Kidney tubule cell (primary cell): ENCODE results near the gene RALGPS1.

Experiments
- DNase-seq: peaks from one replicate; pipeline ENCODE4 v3.0.0-alpha.2; 2018; ENCODE audit warnings: low spot score

Gene RALGPS1

DNA sequence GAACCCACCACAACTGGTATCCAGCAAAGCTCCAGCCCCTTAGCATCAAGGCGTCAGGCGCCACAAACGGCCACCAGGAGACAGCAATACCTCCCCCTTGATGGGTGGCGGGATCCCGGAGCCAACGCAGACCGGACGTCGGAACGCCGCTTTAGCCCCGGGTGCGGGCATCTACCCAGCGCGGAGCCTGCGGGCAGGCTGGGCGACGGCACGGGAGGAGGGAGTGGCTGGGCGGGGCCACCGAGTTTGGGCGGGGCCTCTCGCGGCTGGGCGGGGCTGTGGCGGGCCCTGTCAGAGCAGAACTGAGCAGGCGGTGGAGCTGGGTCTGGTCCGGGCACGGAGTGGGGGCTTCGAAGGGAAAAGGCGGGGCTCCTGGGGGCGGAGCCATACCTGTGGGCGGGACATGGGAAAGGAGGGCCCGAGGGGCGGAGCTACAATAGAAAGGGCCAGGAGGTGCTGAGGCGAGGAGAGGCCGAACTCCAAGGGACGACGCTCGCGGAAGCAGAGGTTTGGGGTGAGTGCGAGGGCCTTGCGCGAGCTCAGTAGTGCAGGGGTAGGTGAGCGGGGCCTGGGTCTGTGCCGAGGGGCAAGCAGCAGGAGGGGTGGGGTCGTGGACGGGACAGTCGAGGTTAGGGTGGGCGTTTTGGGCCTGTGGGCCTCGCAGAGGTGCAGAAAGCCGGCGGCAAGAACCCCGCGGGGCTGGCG is 309.7 kb downstream of the RALGPS1 start:
- DNase-seq: peak; percentile 87

DNA sequence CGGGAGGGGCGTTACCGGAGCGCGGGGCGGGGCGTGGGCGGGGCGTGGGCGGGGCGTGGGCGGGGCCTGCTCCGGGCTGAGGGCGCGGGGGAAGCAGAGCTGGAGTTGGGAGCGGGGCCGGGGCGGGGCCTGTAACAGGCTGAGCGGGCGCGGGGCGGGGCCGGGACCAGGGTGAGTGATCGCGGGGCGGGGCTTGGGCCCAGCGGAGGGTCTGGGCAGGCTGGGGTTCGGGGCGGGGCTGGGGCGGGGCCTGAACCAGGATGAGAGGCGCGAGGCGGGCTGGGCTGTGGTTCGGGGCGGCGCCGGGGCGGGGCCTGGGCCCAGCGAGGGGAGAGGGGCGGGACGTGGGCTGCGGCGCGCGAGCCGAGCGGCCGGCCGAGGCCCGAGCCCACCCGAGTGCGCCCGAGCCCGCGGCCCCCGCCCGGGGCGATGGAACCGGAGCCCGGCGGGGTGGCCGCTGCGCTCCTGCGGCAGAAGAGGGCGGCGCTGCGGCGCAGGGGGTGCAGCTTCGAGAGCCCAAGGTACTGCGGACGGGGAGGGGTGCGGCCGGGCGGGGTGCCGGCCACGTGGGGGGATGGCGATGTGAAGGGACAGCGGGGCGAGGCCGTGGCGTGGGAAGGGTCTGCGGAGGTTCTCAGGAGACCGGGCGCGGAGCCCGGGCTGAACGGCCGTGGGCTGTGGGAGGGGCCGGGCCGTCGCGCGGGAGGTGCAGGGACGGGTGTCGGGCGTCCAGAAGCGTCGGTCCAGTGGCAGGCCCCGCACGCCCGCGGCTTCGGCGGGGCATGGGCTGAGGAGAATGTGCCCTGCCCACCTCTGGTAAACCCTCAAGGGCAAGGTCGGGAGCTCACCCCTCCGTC is 310.5 kb downstream of the RALGPS1 start:
- DNase-seq: peak; percentile 88

DNA sequence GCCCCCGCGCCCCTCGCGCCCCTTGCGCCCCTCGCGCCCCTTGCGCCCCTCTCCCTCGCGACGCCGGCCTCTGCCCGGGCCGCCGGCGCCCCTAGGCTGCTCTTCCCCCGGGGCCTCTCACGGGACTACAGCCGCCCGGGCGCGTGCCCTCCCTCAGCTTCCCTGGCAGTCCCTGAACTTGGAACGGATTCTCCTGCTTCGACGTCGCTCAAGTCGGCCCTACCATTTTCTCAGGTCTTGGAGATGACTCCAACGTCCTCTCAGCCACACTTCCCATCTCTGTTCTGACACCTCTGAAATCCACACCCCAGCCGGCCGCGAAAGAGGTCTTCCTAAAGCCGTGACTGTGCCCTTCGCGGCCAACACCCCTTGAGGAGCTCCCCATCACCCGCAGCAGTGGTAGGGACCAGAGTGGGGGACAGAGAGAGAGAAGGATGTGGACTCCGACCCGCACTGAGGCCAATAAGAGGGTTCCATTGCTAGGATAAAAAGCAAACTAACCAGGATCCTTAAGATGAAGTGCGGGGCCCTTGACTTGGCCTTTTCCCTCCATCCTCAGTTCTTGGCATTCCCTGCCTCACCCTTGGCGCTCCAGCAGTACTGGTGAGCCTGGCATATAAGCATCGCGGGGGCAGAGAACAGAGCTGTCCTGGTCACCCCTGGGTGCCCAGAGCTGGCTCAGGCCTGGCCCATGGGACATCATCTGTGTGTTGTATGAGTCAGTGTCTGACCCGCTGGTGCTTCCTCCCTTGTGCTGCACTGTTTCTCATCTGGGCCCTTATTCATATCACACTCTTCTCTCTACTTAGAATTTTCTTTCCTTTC is 311.4 kb downstream of the RALGPS1 start:
- DNase-seq: peak; percentile 73

DNA sequence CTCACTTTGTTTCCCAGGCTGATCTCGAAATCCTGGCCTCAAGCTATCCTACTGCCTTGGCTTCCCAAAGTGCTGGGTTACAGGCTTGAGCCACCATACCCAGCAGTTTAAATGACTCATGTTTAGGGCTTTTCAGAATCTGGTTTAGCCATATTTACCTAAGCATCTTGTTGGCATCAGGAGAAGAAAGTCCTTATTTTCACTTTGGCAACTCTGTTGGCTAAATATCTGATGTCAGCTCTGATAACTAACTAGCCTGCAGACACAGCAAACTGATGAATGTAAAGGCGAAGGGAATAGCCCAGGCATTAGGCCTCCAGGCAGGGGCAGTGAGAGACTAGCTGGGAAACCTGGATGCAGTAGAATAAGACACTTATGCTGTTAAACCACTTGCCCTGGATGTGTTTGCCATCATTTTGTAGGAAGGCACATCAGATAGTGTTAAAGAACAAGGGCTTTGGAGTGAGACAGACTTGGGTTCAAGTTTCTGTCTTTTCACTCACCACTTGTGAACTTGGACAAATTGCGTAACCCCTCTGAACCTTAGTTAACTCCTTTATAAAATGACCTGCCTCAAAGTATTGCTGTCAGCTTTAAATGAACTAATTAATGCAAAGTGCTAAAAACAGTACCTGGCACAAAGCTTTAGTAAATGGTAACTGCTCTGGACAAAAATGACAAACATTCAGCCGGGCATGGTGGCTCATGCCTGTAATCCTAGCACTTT is 315.3 kb downstream of the RALGPS1 start:
- no peak for DNase-seq

DNA sequence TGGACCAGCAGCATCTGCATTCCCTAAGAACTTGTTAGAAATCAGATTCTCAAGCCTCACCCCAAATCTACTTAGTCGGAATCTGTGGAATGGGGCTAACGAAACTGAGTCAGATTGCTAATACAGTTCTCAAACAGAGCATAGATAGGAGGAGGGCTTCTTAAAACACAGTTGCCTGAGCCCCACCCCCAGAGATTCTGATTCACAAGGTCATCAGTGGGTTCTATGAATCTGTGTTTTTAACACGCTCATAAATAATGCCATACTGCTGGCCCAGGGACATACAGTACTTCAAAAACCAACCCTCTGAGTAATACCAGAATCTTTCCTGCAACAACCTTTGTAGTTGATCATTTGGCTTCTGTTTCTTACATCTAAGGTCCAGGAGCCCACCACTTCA is 317.1 kb downstream of the RALGPS1 start:
- no peak for DNase-seq

DNA sequence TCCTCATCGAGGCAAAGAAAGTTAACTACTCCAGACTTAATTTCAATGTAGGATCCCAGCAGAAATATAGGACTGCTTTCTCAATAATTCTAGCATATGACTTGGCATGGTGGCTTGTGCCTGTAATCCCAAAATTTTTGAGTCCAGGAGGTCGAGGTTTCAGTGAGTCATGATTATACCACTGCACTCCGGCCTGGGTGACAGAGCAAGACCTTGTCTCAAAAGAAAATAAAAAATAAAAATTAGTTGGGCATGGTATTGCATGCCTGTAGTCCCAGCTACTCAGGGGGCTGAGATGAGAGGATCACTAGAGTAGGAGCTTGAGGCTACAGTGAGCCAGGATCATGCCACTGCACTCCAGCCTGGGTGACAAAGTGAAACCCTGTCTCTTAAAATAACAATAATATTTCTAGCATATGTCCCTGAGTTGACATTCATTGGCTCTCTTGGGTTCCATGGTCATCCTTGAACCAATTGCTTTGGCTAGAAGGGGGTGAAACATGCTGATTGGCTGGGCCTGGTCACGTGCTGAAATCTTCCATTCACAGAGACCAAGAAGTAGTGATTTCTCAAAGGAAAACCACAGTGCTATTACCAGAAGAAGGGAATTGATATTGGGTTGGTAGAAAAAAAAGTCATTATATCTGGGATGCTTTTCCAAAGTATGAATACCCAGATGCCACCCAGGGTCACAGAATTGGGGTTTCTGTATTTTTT is 318.4 kb downstream of the RALGPS1 start:
- peak; percentile 26 for DNase-seq

DNA sequence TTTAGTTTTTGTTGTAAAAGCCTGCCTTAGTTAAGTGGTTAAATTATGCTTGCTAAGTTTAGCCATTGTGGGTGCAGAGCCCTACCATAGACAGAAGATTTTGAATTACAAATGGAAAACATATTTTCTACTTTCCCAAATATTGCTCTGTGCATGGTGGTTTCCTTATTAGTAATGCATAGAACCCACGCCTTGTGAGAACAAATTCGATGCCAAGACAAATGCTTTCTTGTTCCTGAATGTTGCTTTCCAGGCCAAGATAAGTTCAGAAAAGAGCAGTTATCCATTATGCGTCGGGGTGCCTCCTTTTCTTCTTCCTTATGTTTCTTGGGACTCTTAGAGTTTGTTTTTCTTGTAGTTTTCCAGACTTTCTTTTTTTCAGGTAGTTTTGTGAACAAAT is 319.0 kb downstream of the RALGPS1 start:
- DNase-seq: no peak

DNA sequence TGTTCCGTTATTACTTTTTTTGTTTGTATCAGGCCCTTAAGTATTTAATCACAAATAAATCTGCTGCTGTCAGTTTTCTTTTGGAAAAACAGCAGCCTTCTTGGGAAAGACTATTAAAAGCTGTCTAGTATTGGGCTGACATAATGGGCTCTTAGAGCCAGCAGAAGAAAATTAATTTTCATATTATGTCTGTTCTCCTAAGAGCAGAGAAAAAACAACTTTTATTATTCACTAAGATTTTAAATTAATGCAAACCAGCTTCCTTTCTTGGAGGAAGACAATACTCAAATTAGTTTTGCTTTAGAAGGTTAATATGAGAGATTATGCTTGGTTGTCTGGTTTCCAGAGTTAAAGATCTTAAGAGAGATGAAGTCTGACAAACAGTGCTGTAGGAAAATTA is 319.4 kb downstream of the RALGPS1 start:
- DNase-seq: no peak

DNA sequence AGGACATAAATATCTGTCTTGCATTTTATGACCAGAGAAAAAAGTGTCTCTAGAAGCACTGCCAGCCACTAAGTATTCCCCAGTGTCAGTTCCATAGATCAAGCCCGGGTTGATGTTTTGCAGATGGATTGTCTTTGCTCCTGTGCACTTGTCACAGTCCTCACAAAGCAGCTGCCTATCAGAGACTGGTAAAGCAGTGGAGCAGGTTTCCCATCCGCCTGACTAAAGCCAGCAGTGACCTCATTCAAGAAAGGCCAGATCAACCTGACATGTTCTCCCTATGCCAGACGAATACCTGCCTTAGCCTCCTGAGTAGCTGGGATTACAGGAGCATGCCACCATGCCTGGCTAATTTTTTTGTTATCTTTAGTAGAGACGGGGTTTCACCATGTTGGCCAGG is 323.2 kb downstream of the RALGPS1 start:
- no peak for DNase-seq

DNA sequence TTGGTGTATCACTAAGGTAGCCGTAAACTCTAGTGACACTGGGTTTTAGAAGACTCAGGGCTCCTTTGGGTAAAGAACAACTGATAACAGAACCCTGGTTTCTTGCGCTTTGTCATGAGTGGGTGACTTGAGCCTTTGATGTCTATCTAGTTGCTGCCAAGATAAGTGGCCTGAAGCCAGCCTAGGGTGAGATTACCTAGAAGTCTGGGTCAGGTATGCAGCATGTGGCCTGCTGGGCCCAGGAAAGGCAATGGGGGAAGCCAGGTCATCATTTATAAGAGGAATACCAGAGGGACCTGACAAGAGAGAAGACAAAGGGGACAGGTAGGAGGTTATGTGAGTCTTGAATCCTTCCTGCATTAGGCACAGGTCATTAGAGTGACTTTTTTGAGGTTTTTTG is 326.8 kb downstream of the RALGPS1 start:
- no peak for DNase-seq

DNA sequence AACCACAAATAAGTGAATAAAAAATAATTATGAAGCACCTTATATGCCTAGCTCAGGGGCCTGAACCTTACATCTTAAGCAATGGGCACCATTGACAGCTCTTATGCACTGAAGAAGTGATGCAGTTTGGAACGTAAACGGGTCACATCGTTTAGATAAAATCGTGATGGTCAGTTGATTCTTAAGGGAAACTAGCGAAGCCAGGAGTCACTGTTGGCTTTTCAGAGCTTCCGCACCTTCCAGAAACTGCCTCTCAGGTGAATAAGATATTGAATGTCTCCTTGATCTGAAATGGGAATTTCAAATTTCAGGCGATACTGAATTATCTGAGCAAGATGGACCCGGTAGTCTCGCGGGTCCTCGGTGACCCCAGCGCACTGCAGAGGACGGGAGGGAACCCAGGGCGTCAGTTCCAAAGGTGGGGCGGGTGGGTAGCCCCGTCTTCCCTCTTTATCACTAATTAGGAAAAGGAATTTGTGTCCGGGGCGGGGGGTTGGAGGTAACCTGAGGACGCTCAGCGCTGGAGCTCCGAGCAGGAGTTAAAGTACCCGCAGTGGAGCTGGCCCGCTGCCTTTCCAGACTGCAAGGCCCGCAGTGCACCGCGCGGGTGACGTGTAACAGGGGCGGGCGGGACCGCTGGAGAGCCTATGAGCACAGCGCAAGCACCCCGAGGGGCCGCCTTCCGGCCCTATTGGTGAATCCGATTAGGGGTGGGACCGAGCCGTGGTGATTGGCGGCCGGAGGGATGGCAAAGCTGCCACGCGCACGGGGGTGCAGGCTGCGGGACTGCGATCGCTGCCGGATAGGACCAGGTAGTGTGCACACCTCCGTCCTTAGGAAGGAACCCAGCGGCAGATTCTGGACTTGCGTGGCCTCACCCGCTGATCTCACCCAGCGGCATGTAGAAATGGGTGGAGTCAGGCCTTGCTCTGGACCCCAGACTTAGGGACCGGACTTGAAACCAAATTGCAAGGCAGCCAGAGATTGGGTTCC is 330.3 kb downstream of the RALGPS1 start:
- DNase-seq: peak; percentile 96

DNA sequence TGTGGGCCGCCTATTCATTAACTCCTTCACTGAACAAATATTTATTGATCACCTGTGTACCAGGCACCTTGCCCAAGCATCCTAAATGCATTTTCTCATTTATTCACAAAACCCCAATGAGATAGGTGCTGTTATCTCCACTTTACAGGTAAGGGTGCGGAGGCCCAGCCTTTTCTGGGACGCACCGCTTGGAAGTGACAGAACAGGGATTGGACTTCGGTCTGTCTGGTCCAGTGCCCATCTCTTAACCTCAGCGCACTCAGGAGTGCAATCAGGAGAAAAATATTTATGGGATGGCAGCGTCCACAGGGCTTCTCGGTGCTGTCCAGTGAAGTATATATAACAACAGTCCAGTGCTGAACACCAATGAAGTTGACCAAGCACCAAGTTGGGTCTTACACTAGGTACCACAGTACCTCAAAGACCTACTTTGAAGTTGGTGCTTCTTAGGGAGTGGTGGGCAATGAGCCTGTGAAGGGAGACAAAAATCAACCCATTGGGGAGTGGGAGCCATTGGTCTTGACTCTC is 331.1 kb downstream of the RALGPS1 start:
- DNase-seq: no peak

DNA sequence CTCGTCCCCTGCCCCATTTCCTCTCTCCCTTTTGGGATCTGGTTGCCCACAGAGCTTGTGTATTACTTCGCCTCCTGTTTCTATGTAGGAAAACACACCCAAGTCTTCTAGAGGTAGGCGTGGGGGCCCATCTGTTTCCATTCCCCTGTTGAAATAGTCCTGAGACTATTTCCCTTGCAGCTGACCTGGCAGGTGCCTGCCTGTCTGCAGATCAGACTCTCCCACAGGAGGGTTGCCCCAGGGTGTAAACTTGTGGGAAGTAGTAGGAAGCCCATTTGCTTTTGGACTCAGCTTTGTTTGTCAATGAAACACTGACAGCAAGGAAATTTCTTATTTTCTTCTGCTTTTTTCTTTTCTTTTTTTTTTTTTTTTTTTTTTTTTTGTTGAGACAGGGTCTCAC is 333.7 kb downstream of the RALGPS1 start:
- DNase-seq: no peak

DNA sequence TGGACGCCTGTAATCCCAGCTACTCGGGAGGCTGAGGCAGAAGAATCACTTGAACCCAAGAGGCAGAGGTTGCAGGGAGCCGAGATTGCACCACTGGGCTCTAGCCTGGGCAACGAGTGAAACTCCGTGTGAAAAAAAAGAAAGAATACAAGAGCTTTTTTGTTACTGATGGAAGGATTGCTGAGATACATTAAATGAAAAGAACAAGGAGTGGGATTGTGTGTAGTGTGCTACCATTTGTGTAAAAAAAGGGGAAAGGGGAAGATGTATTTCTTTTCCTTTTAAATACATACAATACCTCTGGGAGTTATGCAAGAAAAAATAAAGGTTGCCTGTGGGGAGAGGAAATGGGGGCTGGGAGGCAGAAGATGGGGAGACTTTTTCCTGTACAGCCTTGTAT is 335.3 kb downstream of the RALGPS1 start:
- no peak for DNase-seq

DNA sequence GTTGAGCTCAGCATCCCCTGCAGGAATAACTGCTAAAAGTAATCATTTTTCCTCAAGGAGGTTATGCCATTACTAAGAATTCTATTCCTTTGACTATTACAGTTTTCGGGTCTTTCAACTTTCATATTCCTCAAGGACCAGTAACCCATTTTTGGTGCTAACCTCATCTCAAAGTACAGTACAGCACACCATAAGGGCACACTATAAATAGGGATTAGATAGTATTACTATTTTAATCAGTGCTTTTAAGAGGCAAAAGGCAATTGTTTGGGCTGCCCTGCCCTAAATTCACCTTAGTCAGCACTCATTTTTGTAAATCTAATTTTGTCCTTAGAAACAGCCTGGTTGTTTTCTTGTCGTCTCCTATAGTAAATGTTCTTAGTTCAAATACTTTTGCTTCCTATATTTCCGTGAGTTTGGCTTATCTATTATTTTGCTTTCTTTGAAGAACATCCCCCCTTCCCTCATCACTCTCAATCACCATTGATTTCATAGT is 336.4 kb downstream of the RALGPS1 start:
- DNase-seq: no peak

DNA sequence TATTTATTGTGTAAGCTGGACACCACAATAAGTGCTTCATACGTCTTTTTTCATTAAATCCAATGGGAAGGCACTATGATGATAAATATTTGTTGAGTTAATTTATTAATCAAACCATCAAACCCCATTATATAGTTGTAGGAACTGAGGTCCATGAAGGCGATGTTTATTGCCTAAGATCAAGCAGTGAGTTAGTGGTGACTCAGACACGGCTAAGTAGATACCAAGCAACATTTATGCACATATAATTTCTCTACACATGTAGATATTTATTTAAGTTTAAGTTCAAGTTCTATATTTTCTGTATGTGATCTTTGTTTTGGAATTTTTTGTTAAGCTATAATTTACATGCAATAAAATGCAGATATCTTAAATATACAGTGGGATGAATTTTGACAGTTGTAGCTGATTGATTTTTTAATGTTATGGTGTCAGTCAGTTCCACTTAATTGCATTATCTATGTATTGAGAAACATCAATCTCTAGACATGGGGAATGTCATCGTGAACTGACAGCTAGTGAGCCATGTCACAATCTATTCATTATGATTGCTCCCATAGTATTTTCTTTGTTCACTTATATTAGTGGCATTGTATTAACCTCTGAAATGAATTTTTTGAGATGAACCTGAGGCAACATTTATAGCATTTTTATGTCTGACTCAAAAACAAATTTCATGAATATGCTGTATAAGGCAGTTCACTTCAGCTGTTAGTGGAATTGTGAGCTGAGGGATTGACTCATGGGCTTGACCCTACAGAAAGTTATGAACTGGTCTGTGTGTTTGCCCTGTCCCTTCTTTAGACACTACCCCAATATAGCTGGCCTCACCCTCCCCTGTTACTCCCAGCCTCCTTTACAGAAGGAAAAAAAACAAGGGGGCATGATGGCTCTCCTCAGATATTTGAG is 338.1 kb downstream of the RALGPS1 start:
- no peak for DNase-seq

DNA sequence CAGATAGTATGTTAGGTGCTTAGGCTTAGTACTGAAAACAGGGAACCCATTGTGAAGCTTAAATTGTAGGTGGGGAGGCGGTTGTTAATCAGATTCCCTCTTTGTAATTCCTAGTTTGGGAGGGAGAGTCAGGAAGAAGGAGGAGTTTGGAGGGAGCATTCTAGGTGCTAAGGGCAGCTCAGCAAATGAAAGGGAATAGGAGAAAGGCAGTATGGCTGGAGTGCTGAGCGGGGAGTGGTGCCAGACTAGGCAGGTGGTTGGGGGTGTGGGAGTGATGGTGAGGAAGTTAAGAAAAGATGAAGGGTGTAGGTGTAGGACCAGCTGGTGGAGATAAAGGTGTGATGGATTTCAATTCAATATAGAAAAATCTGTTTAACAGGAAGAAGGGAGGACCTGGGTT is 338.9 kb downstream of the RALGPS1 start:
- DNase-seq: no peak

DNA sequence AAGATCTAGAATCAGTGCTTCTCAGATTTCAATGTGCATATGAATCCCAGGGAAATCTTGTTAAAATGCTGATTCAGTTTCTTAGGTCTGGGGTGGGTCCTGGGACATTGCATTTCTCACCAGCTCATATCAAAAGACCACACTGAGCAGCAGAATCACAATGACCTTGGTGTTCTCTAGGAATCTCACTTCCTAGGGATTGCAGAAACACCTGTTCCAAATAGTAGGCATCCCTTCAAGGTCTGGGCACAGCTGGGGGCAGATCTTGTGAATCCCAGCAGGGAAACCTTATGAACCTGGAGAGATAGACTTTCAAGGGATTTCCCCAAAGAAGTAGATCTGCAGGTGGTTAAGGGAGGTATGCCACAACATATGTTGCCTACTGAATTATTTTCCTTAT is 341.1 kb downstream of the RALGPS1 start:
- no peak for DNase-seq

DNA sequence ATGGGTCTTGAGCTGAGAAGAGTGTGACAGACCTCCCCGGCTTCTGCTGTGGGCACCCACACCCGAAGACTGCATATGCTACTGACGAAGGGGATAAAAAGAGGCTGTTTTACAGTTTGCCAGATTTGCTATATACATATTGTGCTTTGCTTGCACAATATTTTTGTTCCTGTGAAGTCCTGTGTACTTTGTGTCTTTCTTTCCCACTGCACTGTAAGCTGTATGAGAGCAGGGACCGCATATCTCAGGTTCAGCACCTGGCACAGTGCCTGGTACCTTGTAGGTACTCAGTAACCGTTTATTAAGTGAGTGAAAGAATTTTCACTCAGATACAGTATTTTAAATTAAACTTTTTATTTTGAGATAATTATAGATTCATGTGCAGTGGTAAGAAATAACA is 341.7 kb downstream of the RALGPS1 start:
- DNase-seq: no peak
